Thoracic aorta (tissue), 2 donors: ENCODE measurements around the gene NEDD8. TPM values are rescaled to one million over a fixed set of nuclear protein-coding genes. Genes with fewer than 3 reads are reported as not detected.
"Not testable (repeated sequence)": the region's sequence is repeated elsewhere in the genome, so short reads cannot be mapped to it uniquely, and the experiment has no call there.

Experiments
- ATAC-seq: fragments of 150-250 bp; one replicate; pipeline ENCODE4 v1.8.0; 2017; ENCODE audit warnings: low read depth; ENCODE audit not compliant: insufficient number of reproducible peaks, low FRiP score
- DNase-seq: peaks from one replicate; pipeline ENCODE4 v3.0.0-alpha.2; 2020; ENCODE audit warnings: low spot score
- H3K27ac ChIP-seq, 2 donors: fragments of 200-600 bp; sonication (generic); 1 replicate in 1 of 2; 2 replicates in 1 of 2; pipeline ENCODE4 v1.5.1; 2016; ENCODE audit warnings: mild to moderate bottlenecking in 2 of 2, moderate library complexity in 2 of 2
- H3K27me3 ChIP-seq: fragments of 200-600 bp; sonication (generic); replicated peaks from 2 replicates; pipeline ENCODE4 v1.6.0; 2016; ENCODE audit warnings: mild to moderate bottlenecking; ENCODE audit not compliant: insufficient read depth
- H3K36me3 ChIP-seq: fragments of 200-600 bp; sonication (generic); one replicate; pipeline ENCODE4 v1.5.1; 2016
- H3K4me1 ChIP-seq, 2 donors: fragments of 200-600 bp; sonication (generic); 1 replicate in 1 of 2; 2 replicates in 1 of 2; pipeline versions ENCODE4 v1.5.1 to v1.6.0; 2016; ENCODE audit warnings: low read depth in 2 of 2, mild to moderate bottlenecking in 1 of 2; ENCODE audit not compliant: control insufficient read depth in 1 of 2
- H3K4me3 ChIP-seq: fragments of 200-600 bp; sonication (generic); 2 replicates; pipeline ENCODE4 v1.5.1; 2016; ENCODE audit warnings: mild to moderate bottlenecking
- H3K9me3 ChIP-seq: fragments of 200-600 bp; sonication (generic); 2 replicates; pipeline ENCODE4 v1.5.1; 2016
- total RNA-seq, 2 donors: library from RNA; depleted of rRNA; stranded (reverse); fragments of >200 nt; gene quantifications; one replicate each; pipeline versions ENCODE4 v1.1.0 to v1.2.3, GENCODE V29; 2016
- TF ChIP-seq, protein P1 (sequence below): fragments of 200-600 bp; sonication (generic); IDR thresholded peaks from one replicate; pipeline ENCODE4 v1.5.1; 2019; ENCODE audit warnings: antibody characterized with exemption

NEDD8 gene
- total RNA-seq, 2 donors from 2014 or later = 76.0 to 91.4 TPM

DNA sequence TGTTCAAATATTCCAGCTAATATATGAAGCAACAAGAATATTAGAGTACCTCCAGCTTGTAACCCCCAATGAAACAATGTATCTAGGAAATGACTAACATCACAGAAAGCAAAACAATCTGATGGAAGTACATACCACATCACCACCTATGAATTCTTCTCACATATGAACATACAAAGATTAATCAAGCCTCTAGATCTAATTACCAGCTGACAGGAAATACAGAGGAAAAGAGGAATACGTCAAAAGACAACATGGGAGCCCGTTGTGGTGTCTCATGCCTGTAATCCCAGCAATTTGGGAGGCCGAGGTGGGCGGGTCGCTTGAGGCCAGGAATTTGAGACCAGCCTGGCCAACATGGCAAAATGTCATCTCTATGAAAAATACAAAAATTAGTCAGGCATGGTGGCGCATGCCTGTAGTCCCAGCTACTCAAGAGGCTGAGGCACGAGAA, 7.5 kb downstream of the NEDD8 start:
- Histone ChIP-seq H3K27ac (no peak overlapping the region), H3K4me3 (no peak overlapping the region)
- no peak for ATAC-seq

DNA sequence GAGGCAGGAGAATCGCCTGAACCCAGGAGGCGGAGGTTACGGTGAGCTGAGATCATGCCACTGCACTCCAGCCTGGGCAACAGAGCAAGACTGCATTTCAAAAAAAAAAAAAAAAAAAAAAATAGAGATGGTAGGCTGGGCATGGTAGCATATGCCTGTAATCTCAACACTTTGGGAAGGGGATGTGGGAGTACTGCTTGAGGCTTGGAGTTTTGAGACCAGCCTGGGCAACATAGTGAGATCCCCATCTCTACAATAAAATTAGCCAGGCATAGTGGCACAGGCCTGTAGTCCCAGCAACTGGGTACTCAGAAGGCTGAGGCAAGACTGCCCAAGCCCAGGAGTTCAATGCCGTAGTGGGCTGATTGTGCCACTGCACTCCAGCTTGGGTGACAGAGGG, 9.2 kb downstream of the NEDD8 start:
- not testable (repeated sequence) for H3K9me3 ChIP-seq, H3K36me3 ChIP-seq, DNase-seq, H3K27me3 ChIP-seq, H3K27ac ChIP-seq, H3K4me1 ChIP-seq, H3K4me3 ChIP-seq, ATAC-seq

More for the DNA sequence above, 7.5 kb downstream of the NEDD8 start:
- Histone ChIP-seq H3K27me3 (no peaks in the 10 kb centered on the region), H3K4me1 (peaks cover 0 to 3% of the 10 kb centered on the region in 2 donors), H3K9me3 (no peaks in the 10 kb centered on the region), H3K36me3 (no peaks in the 10 kb centered on the region)
- no peak for DNase-seq
- TF ChIP-seq, protein P1, sequence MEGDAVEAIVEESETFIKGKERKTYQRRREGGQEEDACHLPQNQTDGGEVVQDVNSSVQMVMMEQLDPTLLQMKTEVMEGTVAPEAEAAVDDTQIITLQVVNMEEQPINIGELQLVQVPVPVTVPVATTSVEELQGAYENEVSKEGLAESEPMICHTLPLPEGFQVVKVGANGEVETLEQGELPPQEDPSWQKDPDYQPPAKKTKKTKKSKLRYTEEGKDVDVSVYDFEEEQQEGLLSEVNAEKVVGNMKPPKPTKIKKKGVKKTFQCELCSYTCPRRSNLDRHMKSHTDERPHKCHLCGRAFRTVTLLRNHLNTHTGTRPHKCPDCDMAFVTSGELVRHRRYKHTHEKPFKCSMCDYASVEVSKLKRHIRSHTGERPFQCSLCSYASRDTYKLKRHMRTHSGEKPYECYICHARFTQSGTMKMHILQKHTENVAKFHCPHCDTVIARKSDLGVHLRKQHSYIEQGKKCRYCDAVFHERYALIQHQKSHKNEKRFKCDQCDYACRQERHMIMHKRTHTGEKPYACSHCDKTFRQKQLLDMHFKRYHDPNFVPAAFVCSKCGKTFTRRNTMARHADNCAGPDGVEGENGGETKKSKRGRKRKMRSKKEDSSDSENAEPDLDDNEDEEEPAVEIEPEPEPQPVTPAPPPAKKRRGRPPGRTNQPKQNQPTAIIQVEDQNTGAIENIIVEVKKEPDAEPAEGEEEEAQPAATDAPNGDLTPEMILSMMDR = no peak

DNA sequence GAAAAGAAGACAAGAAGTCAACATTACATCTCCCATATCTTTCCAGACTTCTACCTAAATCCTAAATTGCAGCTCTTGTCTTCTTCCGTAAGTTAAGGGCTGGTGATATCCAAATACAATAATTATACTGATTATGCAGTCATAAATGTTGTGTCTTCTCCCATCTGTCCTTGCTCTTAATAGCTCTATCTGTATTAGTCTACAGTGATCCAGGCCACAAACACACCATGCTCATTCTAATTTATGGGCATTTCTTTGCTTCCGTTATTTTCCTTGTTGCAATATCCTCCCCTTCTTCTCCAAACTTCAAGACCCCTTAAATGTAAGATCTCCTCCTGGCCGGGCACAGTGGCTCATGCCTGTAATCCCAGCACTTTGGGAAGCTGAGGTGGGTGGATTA, 12.6 kb downstream of the NEDD8 start:
- Histone ChIP-seq H3K27me3 (no peaks in the 10 kb centered on the region), H3K9me3 (no peaks in the 10 kb centered on the region), H3K4me1 (peaks cover 5 to 14% of the 10 kb centered on the region in 2 donors), H3K27ac (no peak overlapping the region), H3K4me3 (no peak overlapping the region), H3K36me3 (peaks cover 8% of the 10 kb centered on the region)
- ATAC-seq = no peak
- no peak for DNase-seq
- TF ChIP-seq, protein P1 = no peak

DNA sequence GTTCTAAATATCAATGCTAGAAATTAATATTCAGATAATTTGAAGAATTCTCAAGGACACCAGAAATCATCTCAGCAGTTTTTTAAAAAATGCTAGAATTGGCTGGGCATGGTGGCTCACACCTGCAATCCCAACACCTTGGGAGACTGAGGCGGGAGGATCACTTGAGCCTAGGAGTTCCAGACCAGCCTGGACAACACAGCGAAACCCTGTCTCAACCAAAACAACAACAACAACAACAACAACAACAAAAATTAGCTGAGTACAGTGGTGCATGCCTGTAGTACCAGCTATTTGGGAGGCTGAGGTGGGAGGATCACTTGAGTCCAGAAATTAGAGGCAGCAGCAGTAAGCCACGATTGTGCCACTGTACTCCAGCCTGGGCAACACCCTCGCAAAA, 13.1 kb downstream of the NEDD8 start:
- no peak overlapping the region for H3K27ac ChIP-seq
- no peak for DNase-seq
- H3K4me1 ChIP-seq = peaks cover 10 to 19% of the 10 kb centered on the region in 2 donors
- H3K9me3 ChIP-seq = no peaks in the 10 kb centered on the region
- H3K4me3 ChIP-seq = no peak overlapping the region
- peaks cover 8% of the 10 kb centered on the region for H3K36me3 ChIP-seq
- ATAC-seq = no peak
- TF ChIP-seq, protein P1 = no peak
- no peaks in the 10 kb centered on the region for H3K27me3 ChIP-seq

DNA sequence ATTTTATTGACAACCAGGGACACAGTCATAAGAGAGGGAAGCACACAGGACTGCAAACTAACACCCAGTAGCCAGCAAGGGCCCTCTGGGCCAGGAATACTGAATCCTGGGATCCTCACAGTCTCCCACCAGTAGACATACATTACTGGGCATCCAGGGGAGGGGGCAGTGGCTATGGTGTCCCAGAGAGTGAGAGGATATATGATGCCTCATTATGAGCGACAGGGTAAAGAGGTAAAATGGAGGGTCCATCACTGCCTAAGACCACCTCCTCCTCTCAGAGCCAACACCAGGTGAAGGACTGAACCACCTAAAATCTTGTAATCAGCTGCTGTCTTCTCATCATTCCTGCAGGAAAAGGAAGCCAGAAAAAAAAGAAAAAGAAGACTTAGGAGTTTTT, 15.3 kb downstream of the NEDD8 start:
- ATAC-seq, H3K9me3 ChIP-seq, H3K36me3 ChIP-seq, H3K27me3 ChIP-seq, H3K4me3 ChIP-seq, DNase-seq, H3K27ac ChIP-seq: not testable (repeated sequence)
- H3K4me1 ChIP-seq = peaks cover 19 to 32% of the 10 kb centered on the region in 2 donors

DNA sequence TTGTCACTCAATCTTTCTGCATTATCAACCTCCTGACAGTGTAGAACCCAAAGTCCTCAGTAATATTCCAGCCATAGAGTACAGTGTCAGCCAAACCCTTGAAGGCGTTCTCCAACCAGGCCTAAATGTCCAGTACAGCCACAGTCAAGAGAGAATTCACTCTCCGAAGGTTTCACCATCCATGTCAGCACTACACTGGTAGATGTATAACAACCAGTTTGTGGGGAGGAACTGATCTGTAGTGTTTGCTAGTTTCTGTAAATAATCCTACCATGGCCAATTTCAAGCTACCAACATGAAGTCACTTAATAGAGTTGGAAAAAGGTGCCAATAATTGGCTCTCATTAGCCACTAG, 15.8 kb downstream of the NEDD8 start:
- no peaks in the 10 kb centered on the region for H3K9me3 ChIP-seq
- TF ChIP-seq, protein P1 = no peak
- peaks cover 8% of the 10 kb centered on the region for H3K36me3 ChIP-seq
- H3K4me1 ChIP-seq = peaks cover 19 to 36% of the 10 kb centered on the region in 2 donors
- peak overlapping the region; percentile 90 to 94 for H3K27ac ChIP-seq
- H3K27me3 ChIP-seq = no peaks in the 10 kb centered on the region
- DNase-seq (no peak), ATAC-seq (no peak)
- H3K4me3 ChIP-seq = peak overlapping the region; percentile 97
